ACC112 (cell line): ENCODE data around the gene AMBRA1.
"Not testable (repeated sequence)": the region's sequence is repeated elsewhere in the genome, so short reads cannot be mapped to it uniquely, and the experiment has no call there.

Source experiments
- H2AFZ ChIP-seq: fragments of 200-600 bp; sonication (generic); one replicate; pipeline ENCODE4 v1.6.0; 2017; ENCODE audit warnings: antibody characterized with exemption, low read length; ENCODE audit not compliant: unreplicated experiment
- H3K27ac ChIP-seq: fragments of 200-600 bp; sonication (generic); 2 replicates; pipeline ENCODE4 v1.5.1; 2014; ENCODE audit warnings: low read depth, mild to moderate bottlenecking, antibody characterized with exemption, low read length, moderate library complexity
- H3K27me3 ChIP-seq: fragments of 200-600 bp; sonication (generic); 2 replicates; pipeline ENCODE4 v1.6.1; 2014; ENCODE audit warnings: mild to moderate bottlenecking, antibody characterized with exemption, low read length, moderate library complexity, mixed read lengths; ENCODE audit not compliant: insufficient read depth
- H3K36me3 ChIP-seq: fragments of 200-600 bp; sonication (generic); 2 replicates; pipeline ENCODE4 v1.6.1; 2016; ENCODE audit warnings: mild to moderate bottlenecking, antibody characterized with exemption, low read length, moderate library complexity, mixed read lengths; ENCODE audit not compliant: insufficient read depth
- H3K4me1 ChIP-seq: fragments of 200-600 bp; sonication (generic); one replicate; pipeline ENCODE4 v1.6.1; 2016; ENCODE audit warnings: low read length, mixed read lengths; ENCODE audit not compliant: insufficient read depth, unreplicated experiment, control insufficient read depth
- H3K4me3 ChIP-seq: fragments of 200-600 bp; sonication (generic); 2 replicates; pipeline ENCODE4 v1.5.1; 2014; ENCODE audit warnings: mild to moderate bottlenecking, low read depth, low read length
- H3K79me2 ChIP-seq: fragments of 200-600 bp; sonication (generic); one replicate; pipeline ENCODE4 v1.6.0; 2016; ENCODE audit warnings: low read length; ENCODE audit not compliant: control insufficient read depth, unreplicated experiment, insufficient read depth

AMBRA1 gene

DNA sequence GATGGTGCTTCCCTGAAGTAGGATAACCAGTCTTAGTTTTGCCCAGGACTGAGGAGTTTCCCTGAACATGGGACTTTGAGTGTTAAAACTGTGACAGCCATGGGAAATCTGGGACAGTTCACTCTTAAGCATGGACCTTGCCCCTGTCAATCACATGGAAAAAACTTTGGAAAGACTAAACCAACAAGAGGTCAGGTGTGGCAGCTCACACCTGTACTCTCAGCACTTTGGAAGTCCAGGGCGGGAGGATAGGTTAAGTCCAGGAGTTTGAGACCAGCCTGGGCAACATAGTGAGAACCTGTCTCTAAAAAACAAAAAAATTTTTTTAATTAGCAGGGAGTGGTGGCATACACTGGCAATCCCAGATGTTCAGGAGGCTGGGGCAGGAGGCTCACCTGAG is 3.3 kb upstream of the AMBRA1 start:
- Histone ChIP-seq H2AFZ (no peak overlapping the region), H3K27me3 (no peaks in the 10 kb centered on the region)

GRCh38 chr11:46594785-46595184 is 962 bp upstream of the AMBRA1 start:
- Histone ChIP-seq H3K36me3 (no peaks in the 10 kb centered on the region), H3K79me2 (peaks cover 39% of the 10 kb centered on the region), H3K27me3 (no peaks in the 10 kb centered on the region), H2AFZ (peak overlapping the region; percentile 100), H3K4me3 (peak overlapping the region; percentile 99), H3K4me1 (peaks cover 24% of the 10 kb centered on the region), H3K27ac (peak overlapping the region; percentile 58; the same call in 1 of the 2 replicates)

More for the DNA sequence above, 3.3 kb upstream of the AMBRA1 start:
- H3K4me3 ChIP-seq = no peak overlapping the region
- H3K4me1 ChIP-seq = peaks cover 13% of the 10 kb centered on the region
- H3K36me3 ChIP-seq = no peaks in the 10 kb centered on the region
- no peak overlapping the region for H3K27ac ChIP-seq
- peaks cover 16% of the 10 kb centered on the region for H3K79me2 ChIP-seq

DNA sequence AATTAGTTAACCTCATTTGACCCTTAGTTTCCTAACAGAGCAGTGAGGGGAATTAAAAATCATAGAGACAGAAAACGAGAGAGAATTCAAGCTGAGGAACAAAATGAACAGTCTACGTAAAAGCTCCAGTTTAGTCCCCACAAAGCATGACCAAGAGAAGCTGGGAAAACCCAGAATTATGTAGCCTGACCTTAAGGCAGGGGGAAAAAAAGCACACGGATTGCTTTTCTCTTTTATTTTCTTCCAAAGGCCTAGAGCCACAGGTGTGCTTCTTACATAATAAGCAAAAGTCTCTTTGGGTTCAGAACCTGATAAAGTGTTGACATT is 514 bp upstream of the AMBRA1 start:
- Histone ChIP-seq H3K27me3 (no peaks in the 10 kb centered on the region), H3K79me2 (peaks cover 44% of the 10 kb centered on the region), H3K36me3 (no peaks in the 10 kb centered on the region), H3K4me1 (peaks cover 24% of the 10 kb centered on the region), H3K27ac (peak overlapping the region; percentile 58), H3K4me3 (peak overlapping the region; percentile 99), H2AFZ (peak overlapping the region; percentile 100)

DNA sequence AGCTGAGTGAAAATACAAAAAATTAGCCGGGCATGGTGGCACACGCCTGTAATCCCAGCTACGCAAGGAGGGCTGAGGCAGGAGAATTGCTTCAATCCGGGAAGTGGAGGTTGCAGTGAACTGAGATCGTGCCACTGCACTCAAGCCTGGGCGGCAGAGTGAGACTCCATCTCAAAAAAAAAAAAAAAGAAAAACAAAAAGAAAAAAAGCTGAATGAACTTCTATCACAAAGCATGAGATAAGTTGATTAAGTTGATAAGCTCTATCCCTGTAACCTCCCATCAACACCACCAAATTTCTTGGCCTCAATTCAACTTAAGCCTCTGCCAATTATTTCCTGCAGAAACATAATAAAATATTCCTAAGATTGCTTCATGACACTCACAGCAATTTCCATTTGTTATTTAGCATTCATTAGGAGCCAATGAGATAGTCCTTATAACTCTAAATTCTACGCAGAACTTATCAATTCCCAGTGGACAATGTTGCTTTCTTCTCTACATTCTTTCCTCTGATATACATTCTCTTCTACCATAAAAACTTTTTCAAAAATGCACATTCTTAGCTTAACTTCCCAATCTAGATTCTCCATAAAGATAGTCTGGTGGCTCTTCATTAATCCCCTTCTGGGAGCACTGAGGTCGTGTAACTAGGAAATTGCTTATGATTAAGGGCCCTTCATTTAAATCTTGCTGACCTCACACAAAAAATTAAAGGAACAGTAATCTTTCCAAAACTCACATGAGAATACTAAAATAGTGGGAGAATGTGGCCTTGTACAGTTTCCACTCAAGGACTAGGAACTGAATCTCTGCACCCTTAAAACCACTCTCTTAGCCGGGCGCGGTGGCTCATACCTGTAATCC is 2.9 kb downstream of the AMBRA1 start:
- Histone ChIP-seq H3K4me3 (peak overlapping the region; percentile 52), H3K27me3 (no peaks in the 10 kb centered on the region), H2AFZ (no peak overlapping the region), H3K27ac (no peak overlapping the region), H3K36me3 (no peaks in the 10 kb centered on the region), H3K79me2 (peaks cover 72% of the 10 kb centered on the region), H3K4me1 (peaks cover 29% of the 10 kb centered on the region)

- H2AFZ ChIP-seq = no peak overlapping the region
- H3K4me1 ChIP-seq = peaks cover 22% of the 10 kb centered on the region
- peaks cover 77% of the 10 kb centered on the region for H3K79me2 ChIP-seq
- no peaks in the 10 kb centered on the region for H3K36me3 ChIP-seq
- H3K27me3 ChIP-seq = no peaks in the 10 kb centered on the region
- no peak overlapping the region for H3K4me3 ChIP-seq
- H3K27ac ChIP-seq = no peak overlapping the region
Observed at GRCh38 chr11:46588915-46589314, 4.9 kb downstream of the AMBRA1 start.

- no peaks in the 10 kb centered on the region for H3K36me3 ChIP-seq
- H3K79me2 ChIP-seq = peaks cover 70% of the 10 kb centered on the region
- H3K27me3 ChIP-seq = no peaks in the 10 kb centered on the region
- H2AFZ ChIP-seq = no peak overlapping the region
- no peak overlapping the region for H3K4me3 ChIP-seq
- no peak overlapping the region for H3K27ac ChIP-seq
- peaks cover 22% of the 10 kb centered on the region for H3K4me1 ChIP-seq
Observed at GRCh38 chr11:46588131-46588530, 5.7 kb downstream of the AMBRA1 start.

GRCh38 chr11:46583513-46583912 is 10.3 kb downstream of the AMBRA1 start:
- not testable (repeated sequence) for H3K4me3 ChIP-seq, H3K27ac ChIP-seq, H3K27me3 ChIP-seq, H3K36me3 ChIP-seq, H3K4me1 ChIP-seq, H2AFZ ChIP-seq
- H3K79me2 ChIP-seq = peaks cover 55% of the 10 kb centered on the region

- no peaks in the 10 kb centered on the region for H3K4me1 ChIP-seq
- 0 out of 2 replicates have a peak, but pooled peaks cover 9% of the 10 kb centered on the region for H3K36me3 ChIP-seq
- peaks cover 53% of the 10 kb centered on the region for H3K79me2 ChIP-seq
- H2AFZ ChIP-seq = no peak overlapping the region
- H3K27ac ChIP-seq = no peak overlapping the region
- no peak overlapping the region for H3K4me3 ChIP-seq
- no peaks in the 10 kb centered on the region for H3K27me3 ChIP-seq
Observed at GRCh38 chr11:46582588-46582987, 11.2 kb downstream of the AMBRA1 start.

GRCh38 chr11:46577058-46577457 is 16.8 kb downstream of the AMBRA1 start:
- Histone ChIP-seq H3K36me3 (peaks cover 6% of the 10 kb centered on the region; the same call in 1 of the 2 replicates), H3K4me3 (no peak overlapping the region), H3K4me1 (no peaks in the 10 kb centered on the region), H2AFZ (no peak overlapping the region), H3K79me2 (peaks cover 64% of the 10 kb centered on the region), H3K27ac (no peak overlapping the region), H3K27me3 (no peaks in the 10 kb centered on the region)

DNA sequence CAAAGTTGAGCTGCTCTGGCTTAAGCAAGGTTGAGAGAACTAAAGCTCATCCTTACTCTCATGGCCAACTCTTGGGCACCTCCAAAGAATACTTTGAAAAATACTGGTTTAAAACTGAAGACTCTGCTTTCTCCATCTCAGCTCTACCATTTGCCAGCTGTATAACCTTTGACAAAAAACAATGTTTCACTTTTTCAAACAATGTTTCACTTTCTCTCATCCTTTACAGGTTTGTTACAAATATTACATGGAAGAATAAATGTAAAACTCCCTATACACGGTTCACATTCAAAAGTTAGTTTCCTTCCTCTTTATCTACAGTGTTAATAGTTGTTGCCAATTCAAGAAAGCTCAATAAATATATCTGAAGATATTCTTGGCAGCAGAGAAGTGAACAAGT is 19.2 kb downstream of the AMBRA1 start:
- Histone ChIP-seq H3K79me2 (peaks cover 59% of the 10 kb centered on the region), H3K36me3 (peaks cover 6% of the 10 kb centered on the region; the same call in 1 of the 2 replicates), H3K4me1 (no peaks in the 10 kb centered on the region), H3K4me3 (no peak overlapping the region), H3K27me3 (no peaks in the 10 kb centered on the region), H2AFZ (no peak overlapping the region), H3K27ac (no peak overlapping the region)

DNA sequence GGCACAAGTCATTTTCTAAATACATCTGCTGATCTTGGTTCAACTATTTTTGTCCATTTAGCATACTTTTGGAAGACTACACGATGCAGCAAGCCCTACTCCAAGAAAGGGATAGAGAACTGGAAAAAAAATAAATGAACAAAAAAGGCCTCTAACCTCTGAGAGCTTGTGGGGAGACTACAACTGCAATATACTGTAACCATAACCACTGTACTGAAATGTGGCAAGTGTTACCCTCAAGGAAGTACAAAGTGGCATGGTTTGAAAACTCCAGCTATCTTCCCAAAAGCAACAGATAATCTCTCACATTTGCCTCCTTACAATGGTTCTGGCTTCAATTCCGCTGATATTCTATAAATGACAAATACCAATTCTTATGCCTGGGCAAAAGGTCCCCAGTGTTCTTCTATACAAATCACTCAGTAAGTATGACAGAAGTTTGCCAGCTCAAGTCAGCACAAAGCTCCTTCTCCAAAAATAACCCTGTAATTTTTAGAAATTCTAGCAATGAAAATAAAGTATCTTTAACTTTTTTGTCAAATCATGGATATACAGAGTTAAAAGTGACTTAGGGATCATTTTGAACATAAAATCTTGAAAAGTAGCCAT is 22.9 kb downstream of the AMBRA1 start:
- H3K79me2 ChIP-seq = peaks cover 35% of the 10 kb centered on the region
- H3K36me3 ChIP-seq = peaks cover 6% of the 10 kb centered on the region; the same call in 1 of the 2 replicates
- H3K4me3 ChIP-seq = no peak overlapping the region
- no peak overlapping the region for H2AFZ ChIP-seq
- no peaks in the 10 kb centered on the region for H3K4me1 ChIP-seq
- no peaks in the 10 kb centered on the region for H3K27me3 ChIP-seq
- H3K27ac ChIP-seq = no peak overlapping the region
